Iris pigment epithelial cell (primary cell): ENCODE measurements around the gene RPS6KA2.
A peak's percentile ranks its signal among the peaks of the same experiment; 100 is the strongest.

ENCODE experiments used
- DNase-seq: peaks from one replicate; pipeline ENCODE4 v3.0.0-alpha.2; 2011; ENCODE audit warnings: low read depth

Gene RPS6KA2

DNA sequence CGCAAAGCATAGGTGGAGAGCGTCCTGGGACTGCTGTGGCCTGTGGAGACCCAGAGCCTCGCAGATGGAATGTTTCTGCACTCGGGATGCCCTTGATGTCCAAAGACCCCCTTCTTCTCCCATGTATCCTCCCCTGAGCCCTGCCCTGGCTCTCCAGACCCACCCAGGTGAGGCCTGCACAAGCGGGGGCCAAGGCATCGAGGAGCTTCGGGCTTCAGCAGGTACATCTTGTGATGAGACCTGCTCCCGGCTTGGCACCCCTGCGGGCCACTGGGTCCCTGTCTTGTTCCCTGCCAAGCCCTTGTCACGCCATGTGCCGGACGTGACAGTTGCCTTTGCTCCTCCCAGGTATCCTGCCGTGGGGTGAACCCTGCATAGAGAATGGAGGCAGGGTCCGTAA is 125.8 kb downstream of the RPS6KA2 start:
- no peak for DNase-seq

DNA sequence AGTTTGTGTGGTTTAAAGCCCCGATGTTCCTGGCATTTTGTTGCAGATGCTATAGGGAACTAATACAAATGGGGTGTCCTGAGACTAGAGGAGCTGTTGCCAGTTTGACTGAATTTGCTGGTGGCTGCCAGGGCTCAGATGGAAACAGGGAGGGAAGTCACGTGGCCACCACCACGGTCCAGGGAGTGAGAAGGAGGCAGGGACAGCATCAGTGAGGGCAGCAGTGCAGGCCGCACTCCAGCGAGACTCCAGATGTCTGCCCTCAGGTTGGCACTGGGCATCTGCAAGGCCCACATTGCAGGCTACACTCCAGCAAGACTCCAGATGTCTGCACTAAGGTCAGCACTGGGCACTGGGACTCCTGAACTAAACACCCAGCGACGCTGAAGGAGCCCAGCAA is 126.8 kb downstream of the RPS6KA2 start:
- DNase-seq, result no peak

DNA sequence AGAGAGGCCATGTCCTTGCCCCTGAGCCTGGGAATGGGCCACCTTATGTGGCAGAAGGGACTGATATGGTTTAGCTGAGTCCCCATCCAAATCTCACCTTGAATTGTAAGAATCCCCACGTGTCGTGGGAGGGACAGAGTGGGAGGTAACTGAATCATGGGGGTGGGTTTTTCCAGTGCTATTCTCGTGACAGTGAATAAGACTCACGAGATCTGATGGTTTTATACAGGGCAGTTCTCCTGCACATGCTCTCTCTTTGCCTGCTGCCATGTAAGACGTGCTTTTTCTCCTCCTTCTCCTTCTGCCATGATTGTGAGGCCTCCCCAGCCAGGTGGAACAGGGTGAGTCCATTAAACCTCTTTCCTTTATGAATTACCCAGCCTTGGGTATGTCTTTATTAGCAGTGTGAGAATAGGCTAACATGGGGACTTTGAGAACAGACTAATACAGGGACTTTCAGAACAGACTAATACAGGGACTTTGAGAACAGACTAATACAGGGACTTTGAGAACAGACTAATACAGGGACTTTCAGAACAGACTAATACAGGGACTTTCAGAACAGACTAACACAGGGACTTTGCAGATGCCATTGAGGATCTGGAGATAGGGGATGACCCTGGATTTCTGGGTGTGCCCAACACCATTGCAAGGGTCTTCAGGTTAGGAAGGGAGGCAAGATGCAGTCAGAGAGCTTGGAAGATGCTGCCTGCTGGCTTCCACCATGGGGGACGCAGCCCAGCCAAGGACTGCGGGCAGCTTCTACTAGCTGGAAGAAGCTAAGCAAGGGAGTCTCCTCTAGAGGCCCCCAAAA is 127.5 kb downstream of the RPS6KA2 start:
- DNase-seq, result no peak

DNA sequence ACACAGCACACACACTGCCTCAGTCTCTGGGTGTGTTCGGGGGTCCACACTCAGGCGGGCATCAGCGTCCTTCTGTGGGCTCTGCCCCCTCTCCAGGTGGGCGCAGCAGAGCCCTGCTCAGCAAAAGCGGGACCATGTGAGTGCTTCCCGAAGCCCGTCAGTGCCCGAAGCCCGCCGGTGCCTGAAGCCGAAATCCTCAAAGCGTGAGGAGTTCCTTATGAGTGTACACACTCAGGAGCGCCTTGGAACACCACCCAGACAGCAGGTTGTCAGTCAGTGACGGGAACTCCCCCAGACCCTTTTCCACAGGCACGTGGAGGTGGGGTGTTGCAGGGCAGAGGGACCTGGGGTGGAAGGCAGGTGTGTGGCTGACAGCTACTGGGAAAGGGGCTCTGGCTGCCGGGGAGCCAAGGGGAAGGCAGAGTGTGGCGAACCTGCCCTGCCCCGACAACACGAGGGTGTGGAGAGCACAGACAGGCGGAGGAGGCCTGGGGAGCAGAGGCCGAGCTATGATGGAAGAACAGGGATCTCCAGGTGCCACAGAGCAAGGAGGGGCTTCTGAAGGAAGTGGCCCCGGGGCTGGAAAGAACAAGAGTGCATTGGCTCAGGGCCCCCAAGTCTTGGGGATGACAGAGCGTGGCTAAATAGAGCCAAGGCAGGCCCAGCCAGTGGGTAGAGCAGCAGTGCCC is 128.2 kb downstream of the RPS6KA2 start:
- DNase-seq, result no peak

DNA sequence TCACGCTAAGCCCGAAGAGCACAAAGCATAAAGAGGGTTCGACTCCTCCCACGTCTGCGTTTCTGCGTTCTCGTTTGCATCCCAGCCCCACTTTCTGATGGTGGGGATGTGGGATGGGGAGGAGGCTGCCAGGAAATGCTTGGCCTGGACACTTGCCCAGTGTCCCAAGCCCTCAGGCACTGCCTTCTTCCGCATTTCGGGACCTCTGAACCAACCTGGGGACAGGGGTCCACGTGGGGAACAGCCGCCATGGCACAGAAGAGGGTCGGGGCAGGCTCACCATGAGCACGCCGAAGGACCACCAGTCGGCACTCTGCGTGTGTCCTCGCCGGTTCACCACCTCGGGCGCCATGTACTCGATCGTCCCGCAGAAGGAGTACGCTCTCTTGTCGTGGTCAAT is 128.8 kb downstream of the RPS6KA2 start:
- no peak for DNase-seq

DNA sequence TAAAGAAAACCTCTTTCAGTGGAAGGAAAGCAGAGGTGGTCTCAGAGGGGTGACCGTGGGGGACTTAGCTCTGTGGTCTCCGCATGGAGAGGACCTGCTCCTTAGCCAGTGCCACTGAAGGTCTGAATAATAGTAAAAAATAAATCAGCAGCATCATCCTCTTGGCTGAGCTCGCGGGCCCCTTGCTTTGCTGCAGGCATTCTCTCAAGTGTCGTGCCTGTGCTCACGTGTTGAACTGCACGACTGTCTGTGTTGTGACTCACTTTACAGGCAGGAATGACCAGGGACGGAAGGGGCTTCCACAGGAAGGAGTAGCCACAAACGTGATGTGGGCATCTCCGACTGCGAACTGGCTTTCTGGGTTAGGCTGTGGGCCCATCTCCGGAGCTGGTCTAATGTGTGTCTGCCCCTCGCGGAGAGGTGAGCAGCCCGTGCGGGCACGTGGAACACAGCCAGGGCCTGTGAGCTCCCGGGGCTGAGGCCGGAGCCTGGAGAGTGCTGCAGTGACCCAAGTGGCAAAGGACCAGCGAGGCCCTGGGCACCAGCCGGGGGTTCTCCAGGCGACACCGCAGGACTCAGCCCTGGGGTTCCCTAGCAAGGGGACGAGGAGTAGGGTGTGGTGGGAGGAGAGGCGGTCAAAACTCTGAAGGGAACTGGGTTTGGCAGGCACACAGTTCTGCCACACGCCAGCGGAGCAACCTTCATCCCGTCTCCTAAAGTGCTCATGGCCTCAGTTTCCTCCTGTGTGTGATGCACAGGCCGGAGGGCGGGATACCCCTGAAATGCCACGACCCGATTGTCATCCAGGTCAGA is 129.8 kb downstream of the RPS6KA2 start:
- DNase-seq, result no peak

DNA sequence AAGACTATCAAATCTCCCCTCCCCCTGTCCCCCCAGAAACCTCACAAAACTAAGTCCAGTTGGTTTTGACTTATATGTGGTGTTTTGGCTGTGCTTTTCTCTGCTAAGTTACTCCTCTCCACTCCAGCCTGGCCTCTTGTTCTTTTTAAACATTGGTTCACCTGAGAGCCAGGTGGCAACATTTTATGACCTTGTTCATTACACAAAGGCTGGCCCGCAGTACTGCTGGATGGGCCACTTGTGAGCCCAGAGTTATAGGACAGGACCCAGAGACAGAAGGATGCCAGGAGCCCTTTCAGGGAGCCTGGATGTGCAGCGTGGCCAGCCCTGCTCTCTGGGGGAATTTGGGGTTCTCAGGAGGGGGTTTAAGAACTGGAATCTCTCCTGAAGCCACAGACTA is 130.6 kb downstream of the RPS6KA2 start:
- DNase-seq, result no peak

DNA sequence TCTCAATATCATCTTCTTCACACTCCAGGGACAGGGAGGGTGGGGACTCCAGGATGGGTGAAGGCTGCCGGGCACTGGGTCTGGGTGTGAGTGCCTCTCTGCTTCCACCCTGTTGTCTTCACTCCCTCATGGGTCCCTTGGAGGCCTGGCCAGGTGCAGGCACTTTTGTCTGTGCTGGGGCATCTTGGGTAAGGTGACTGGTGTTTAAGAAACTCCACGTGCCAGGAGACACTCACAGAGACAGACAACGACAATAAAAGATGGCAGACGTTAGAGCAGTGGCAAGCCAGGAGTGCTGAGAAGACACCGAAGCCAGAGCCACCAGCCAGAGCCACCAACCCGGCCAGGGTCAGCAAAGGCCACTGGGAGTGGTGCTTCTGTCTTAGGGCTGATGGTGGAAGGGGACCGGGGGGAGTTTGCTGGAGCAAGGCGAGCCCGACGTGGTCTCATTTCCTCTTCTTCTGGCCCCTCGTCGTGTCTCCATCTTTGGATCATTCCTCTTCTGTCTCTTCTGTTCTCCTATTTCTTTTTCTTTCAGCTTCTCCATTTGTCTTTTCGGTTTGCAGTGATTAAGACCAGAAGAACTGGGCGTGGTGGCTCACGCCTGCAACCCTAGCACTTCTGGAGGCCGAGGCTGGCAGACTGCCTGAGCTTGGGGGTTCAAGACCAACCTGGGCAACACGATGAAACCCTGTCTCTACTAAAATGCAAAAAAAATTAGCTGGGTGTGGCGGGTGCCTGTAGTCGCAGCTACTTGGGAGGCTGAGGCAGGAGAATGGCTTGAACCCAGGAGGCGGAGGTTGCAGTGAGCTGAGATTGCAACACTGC is 131.3 kb downstream of the RPS6KA2 start:
- DNase-seq, result no peak

DNA sequence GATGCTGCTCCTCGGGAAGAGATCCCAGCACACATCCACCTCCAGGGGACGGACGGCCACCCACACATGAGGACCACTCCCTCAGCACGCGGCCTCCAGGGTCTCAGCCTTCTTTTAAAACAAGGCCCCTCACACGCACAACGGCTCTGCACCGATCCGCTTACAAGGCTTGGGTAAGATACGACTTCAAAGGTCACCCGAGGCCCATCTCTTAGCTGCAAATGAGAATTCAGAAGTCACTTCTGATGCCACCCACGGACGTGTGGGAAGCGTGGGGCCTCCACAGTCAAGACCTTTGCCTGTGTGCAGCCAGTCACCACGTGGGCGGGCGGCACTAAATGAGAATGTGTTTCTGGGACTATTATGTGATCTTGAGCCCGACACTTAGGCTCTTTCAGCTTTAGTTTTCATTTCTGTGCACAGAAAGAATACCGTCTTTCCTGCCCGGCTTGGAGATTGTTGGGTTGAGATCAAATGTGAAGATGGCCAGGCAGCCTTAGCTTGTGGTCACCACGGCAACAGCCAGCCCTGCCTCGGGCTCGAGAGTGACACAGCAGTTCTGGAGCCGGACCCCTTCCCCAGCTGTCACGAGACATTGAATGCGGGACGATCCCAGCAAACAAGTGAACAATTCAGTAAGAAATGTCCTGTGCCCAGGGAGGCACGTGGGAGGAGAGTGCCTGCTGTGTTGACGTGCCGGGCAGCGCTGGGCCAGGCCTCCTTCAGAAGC is 132.1 kb downstream of the RPS6KA2 start:
- DNase-seq, result no peak

DNA sequence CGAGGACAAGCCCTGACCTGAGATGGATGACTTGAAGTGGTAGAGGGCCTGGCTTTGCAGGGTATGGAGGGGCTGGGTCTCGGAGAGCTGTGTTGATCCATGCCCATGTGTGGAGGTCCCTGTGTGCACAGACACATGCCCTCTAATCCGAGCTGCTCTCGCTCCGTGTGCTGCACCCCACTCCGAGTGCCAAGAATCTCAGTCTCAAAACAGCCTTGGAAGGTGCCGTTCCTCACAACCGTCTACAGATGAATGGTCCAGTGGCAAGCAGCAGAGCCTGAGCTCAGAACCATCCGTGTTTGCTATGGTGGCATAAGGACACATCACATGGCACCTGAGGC is 133.0 kb downstream of the RPS6KA2 start:
- no peak for DNase-seq

DNA sequence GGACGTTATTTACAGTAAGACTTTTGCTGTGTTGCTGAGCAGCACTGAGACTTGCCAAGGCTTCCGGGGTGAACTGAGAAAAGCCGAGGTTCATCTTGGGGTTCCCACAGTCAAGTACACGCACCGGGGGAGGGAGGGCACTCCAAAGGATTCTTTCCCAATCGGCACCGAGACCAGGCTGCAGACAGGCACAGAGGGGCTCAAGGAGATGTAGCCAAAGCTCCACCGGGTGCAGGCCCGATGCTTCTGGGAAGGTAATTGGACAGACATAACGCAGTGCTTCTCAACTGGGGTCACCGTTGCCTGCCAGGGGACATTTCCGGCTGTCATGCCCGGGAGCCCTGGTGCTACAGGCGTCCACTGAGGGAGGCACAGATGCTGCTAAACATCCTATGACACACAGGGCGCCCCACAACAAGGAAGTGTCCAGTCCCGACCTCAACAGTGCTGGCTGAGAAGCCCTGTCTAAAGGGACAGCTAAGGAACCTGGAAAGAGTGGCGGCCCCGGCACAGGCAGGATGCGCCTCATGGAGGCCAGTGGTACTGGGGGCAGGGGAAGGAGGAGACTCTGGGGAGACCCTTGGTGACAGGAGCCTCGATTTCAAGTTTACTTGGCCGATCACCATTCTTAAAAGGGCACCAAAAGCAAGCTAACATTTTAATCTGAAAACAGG is 133.5 kb downstream of the RPS6KA2 start:
- DNase-seq, result no peak

DNA sequence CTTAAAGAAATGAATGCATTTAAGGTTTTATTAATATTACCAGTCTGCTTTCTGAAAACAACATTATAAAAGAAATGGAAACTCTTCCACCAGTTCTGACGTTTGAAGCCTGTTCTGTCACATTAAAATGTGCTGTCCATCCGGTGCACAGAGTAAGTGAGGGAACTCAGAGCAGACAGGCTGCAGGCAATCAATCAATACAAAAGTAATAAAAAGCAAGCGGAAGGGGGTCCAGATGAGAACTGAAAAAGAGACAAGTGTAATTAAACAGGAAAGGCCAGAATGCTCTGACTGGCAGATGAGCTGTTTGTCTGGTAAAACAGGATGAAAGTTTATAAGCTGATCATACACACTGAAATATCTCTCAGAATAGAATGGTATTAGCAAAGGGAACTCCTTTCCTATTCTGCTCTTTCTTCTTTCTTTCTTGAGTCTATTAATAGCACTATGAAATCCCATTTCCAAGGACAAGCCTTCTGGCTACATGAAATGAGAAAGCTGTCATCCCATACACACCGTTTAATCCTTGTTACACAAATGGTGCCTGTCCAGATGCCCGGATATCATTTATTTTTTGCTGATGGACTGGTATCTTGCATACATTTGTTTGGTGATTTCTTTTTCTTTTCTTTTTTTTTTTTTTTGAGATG is 134.8 kb downstream of the RPS6KA2 start:
- no peak for DNase-seq

DNA sequence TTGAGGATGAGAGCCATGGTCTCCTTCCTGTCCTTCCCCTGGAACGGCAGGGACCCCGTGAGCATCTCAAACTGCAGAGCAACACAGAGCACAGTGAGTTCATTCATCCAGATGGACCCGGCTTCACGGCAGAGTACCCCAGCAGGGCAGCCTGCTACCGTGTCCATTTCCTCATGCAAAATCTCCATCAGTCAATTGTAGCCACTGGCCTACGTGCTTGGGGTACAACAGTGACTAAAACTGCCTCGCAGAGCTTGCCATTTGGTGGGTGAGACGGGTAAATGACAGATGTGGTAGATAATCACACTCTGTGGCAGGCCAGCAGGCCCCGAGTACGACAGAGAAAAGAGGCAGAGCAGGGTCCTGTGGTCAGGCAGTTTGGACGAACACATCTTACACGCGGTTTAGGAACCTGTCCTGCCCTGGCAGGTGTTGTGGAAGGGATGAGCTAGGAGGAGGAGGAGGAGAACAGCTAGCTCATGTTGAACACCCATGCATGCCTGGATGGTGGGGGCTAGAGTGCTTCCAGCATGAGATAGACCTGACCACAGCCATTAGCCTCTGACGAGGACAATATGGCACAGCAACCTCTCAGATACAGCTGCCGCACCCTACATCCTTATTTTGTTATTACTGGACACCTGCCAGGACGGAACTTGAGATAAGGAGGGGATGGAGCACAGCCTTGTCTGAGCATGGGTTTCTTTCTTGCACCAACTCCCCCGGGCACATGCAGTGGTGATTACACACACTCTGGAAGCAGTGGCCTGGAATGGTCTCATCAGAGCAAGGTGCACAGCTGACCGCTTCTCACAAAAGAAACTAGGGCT is 136.2 kb downstream of the RPS6KA2 start:
- DNase-seq, result peak; percentile 72

DNA sequence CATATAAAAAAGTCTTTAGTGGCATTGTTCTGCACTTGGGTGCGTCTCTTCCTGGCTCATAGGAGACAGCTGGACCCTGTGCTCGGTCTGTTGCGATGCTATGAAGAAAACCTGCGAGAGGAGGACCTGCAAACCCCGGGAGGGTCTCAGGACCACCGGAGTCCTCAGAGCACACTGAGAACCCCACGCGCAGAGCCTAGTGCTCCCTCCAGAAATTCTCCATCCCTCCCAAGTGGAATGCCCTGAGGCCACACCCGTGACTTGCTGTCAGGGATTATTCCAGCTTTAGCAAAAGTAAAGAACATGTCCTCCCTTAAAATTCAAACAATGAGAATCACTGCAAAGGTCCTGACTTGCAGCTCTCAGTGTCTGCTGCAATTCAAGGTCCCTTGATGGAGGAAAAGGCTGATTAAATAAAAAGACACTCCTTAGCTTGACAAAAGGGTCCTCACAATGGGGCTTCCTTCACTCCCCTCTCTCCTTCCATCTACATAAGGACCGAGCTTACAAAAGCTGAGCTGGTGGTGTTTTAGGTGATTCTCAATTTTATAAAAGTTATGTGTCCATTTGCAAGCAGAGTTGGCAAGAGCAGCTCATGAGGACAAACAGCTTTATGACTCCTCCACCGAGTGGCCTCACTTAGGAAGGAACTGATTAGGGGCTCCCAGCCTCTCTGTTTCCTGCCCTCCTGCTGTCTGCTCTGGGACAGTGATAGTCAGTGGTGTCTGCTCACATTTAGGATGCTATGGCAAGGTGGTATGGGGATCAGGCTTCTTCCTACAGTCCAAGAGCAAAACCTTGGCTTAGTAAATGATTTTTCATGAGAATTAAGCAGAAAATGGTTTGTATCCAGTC is 137.5 kb downstream of the RPS6KA2 start:
- no peak for DNase-seq

DNA sequence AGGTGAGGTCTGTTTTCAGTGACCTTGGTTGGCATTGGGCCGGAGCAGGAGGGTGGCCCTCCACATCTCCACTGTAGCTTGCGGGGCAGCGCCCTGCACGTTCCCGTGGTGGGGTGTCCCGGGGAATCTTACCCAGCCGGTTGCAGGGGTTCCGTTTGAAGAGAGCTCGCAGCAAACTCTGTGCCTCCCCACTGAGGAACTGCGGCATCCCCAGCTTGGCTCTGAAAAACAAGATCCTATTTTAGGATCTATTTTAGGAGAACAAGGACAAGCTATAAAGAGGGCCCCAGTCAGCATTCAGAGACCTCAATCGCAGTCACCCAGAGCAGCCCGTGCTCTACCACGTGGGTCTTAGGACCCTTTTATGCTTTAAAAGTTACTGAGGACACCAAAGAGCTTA is 138.3 kb downstream of the RPS6KA2 start:
- no peak for DNase-seq

DNA sequence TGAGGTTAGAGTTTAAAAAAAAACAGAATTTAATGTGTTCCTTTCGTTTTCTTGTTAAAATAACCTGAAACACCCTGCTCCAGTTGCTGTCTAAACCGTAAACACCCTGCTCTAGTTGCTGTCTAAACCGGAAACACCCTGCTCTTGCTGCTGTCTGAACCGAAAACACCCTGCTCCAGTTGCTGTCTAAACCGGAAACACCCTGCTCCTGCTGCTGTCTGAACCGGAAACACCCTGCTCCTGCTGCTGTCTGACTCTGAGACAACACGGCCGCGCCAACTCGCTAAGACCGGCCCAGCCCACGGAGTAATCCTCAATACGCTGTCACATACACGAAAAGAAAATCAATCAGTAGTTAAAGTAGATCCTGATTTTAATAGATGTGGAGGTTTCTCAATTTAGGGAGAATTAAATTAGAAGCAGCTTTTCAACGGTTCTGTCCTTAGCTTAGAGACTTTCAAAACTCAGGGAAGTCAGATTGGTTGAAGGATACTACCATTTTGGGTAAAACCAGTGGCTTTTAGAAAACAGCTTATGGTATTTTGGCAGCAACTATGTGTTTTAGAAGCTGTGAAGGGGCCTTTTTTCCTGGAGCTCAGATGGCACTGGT is 138.9 kb downstream of the RPS6KA2 start:
- DNase-seq, result peak; percentile 91

DNA sequence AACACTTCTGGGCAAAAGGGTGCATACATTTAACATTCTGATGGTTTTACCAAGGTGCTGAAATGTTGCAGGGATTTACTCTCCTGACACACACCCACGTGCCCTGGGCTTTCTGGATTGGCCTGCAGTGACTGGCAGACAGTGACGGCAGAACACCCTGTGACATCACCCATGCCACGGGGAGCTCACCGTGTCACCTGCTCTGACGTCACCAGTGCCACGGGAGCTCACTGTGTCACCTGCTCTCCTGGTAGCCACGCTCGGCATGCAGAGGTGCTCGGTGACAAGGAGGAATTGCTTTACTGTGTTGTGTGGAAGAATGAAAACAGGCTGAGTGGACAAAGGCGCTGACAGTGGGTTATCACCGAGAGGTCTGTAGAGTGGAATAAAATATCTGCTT is 139.9 kb downstream of the RPS6KA2 start:
- no peak for DNase-seq

DNA sequence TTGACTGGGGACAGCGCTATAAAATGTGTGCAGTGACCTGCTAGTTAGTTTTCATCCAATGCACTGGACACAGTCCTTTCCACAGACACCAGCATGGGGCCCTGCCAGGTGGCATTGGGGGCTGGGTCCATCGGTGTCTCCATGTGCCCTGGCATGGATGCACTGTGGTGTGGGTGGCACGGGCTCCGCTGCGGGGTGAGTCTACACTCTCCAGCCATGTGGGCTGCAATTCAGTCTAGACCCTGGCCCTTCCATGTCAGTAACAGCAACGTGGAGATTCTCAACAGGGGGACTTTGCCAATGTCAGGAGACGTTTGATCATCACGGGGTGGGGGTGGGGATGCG is 140.5 kb downstream of the RPS6KA2 start:
- DNase-seq, result no peak
